H9 (cell line): ENCODE results near the gene IVNS1ABP. TPM values are rescaled to one million over a fixed set of nuclear protein-coding genes. Genes with fewer than 3 reads are reported as not detected.

Experiments
- DNase-seq: peaks from one replicate; pipeline ENCODE4 v3.0.0-alpha.2; 2017
- H2AFZ ChIP-seq: one replicate; pipeline ENCODE4 v1.6.1; 2013; ENCODE audit warnings: mild to moderate bottlenecking, low read length, control low read depth, moderate library complexity
- H2AK5ac ChIP-seq: 2 replicates; pipeline ENCODE4 v1.6.1; 2013; ENCODE audit warnings: low read length, control low read depth, mixed read lengths; ENCODE audit not compliant: insufficient read length
- H2BK120ac ChIP-seq: one replicate; pipeline ENCODE4 v1.6.1; 2013; ENCODE audit warnings: low read depth, mild to moderate bottlenecking, low read length, control low read depth, inconsistent platforms; ENCODE audit not compliant: poor library complexity, severe bottlenecking
- H2BK12ac ChIP-seq: 2 replicates; pipeline ENCODE4 v1.6.1; 2013; ENCODE audit warnings: low read length, control low read depth, mixed read lengths, low read depth; ENCODE audit not compliant: insufficient read length
- H2BK15ac ChIP-seq: 2 replicates; pipeline ENCODE4 v1.6.1; 2013; ENCODE audit warnings: low read depth, low read length, control low read depth
- H2BK20ac ChIP-seq: one replicate; pipeline ENCODE4 v1.6.1; 2013; ENCODE audit warnings: low read depth, mild to moderate bottlenecking, low read length, control low read depth, inconsistent platforms; ENCODE audit not compliant: poor library complexity, severe bottlenecking
- H2BK5ac ChIP-seq: 2 replicates; pipeline ENCODE4 v1.6.1; 2013; ENCODE audit warnings: low read length, control low read depth, mixed read lengths; ENCODE audit not compliant: insufficient read length
- H3K14ac ChIP-seq: 2 replicates; pipeline ENCODE4 v1.6.1; 2013; ENCODE audit warnings: low read length, control low read depth; ENCODE audit not compliant: insufficient read depth
- H3K18ac ChIP-seq: 2 replicates; pipeline ENCODE4 v1.6.1; 2013; ENCODE audit warnings: low read depth, mild to moderate bottlenecking, mixed read lengths, low read length, control low read depth; ENCODE audit not compliant: insufficient read length
- H3K23ac ChIP-seq: 2 replicates; pipeline ENCODE4 v1.6.1; 2013; ENCODE audit warnings: low read length, control low read depth, mixed read lengths, low read depth; ENCODE audit not compliant: insufficient read length
- H3K23me2 ChIP-seq: 2 replicates; pipeline ENCODE4 v1.6.1; 2013; ENCODE audit warnings: low read depth, mild to moderate bottlenecking, mixed read lengths, low read length, control low read depth; ENCODE audit not compliant: insufficient read length, poor library complexity, severe bottlenecking
- H3K27ac ChIP-seq: 2 replicates; pipeline ENCODE4 v1.5.1; 2013; ENCODE audit warnings: low read length, control low read depth, mixed read lengths, low read depth; ENCODE audit not compliant: insufficient read length
- H3K27me3 ChIP-seq: 2 replicates; pipeline ENCODE4 v1.6.1; 2013; ENCODE audit warnings: low read length, control low read depth, inconsistent platforms; ENCODE audit not compliant: insufficient read depth
- H3K4ac ChIP-seq: 2 replicates; pipeline ENCODE4 v1.6.1; 2013; ENCODE audit warnings: low read depth, mild to moderate bottlenecking, control low read depth, inconsistent platforms, low read length, moderate library complexity
- H3K4me1 ChIP-seq: 2 replicates; pipeline ENCODE4 v1.6.1; 2013; ENCODE audit warnings: low read length, control low read depth, inconsistent platforms; ENCODE audit not compliant: insufficient read depth
- H3K4me2 ChIP-seq: 2 replicates; pipeline ENCODE4 v1.6.1; 2013; ENCODE audit warnings: low read length, control low read depth, mixed read lengths; ENCODE audit not compliant: insufficient read length, insufficient read depth
- H3K56ac ChIP-seq: 2 replicates; pipeline ENCODE4 v1.6.1; 2013; ENCODE audit warnings: low read depth, mild to moderate bottlenecking, mixed read lengths, low read length, control low read depth; ENCODE audit not compliant: insufficient read length
- H3K79me1 ChIP-seq: 2 replicates; pipeline ENCODE4 v1.6.1; 2013; ENCODE audit warnings: low read depth, mild to moderate bottlenecking, moderate library complexity, low read length, control low read depth, inconsistent platforms; ENCODE audit not compliant: insufficient read depth, poor library complexity, severe bottlenecking
- H3K79me2 ChIP-seq: 2 replicates; pipeline ENCODE4 v1.6.1; 2013; ENCODE audit warnings: low read length, control low read depth, inconsistent platforms; ENCODE audit not compliant: insufficient read depth
- H3K9ac ChIP-seq: 2 replicates; pipeline ENCODE4 v1.6.1; 2013; ENCODE audit warnings: low read length, control low read depth, mixed read lengths; ENCODE audit not compliant: insufficient read length; ENCODE audit errors: extremely low read depth
- H3K9me3 ChIP-seq: one replicate; pipeline ENCODE4 v1.6.1; 2013; ENCODE audit warnings: low read depth, low read length, inconsistent platforms; ENCODE audit not compliant: control insufficient read depth
- H3T11ph ChIP-seq: one replicate; pipeline ENCODE4 v1.6.1; 2013; ENCODE audit warnings: mild to moderate bottlenecking, low read length, control low read depth, inconsistent platforms
- H4K20me1 ChIP-seq: one replicate; pipeline ENCODE4 v1.6.1; 2013; ENCODE audit not compliant: control insufficient read depth, insufficient read length, insufficient read depth
- H4K5ac ChIP-seq: 2 replicates; pipeline ENCODE4 v1.6.1; 2013; ENCODE audit warnings: low read depth, mild to moderate bottlenecking, mixed read lengths, low read length, control low read depth; ENCODE audit not compliant: insufficient read length
- H4K8ac ChIP-seq: replicated peaks from 2 replicates; pipeline ENCODE4 v1.6.1; 2013; ENCODE audit warnings: low read length, control low read depth, mixed read lengths, low read depth; ENCODE audit not compliant: insufficient read length
- H4K91ac ChIP-seq: 2 replicates; pipeline ENCODE4 v1.6.1; 2013; ENCODE audit warnings: low read depth, mild to moderate bottlenecking, moderate library complexity, mixed read lengths, low read length, control low read depth; ENCODE audit not compliant: insufficient read length
- H3K27ac Mint-ChIP-seq, 3 experiments: 2 replicates in 2 of 3; 3 replicates in 1 of 3; pipeline ENCODE4 v1.8.0; 2020 to 2021; ENCODE audit warnings: mixed read lengths in 3 of 3, mild to moderate bottlenecking in 1 of 3, moderate library complexity in 1 of 3
- H3K27me3 Mint-ChIP-seq: 2 replicates; pipeline ENCODE4 v1.8.0; 2021; ENCODE audit warnings: low read depth, mild to moderate bottlenecking, moderate library complexity, mixed read lengths
- H3K36me3 Mint-ChIP-seq, 3 experiments: 2 replicates in 2 of 3; 3 replicates in 1 of 3; pipeline ENCODE4 v1.8.0; 2020 to 2021; ENCODE audit warnings: low read depth in 3 of 3, mixed read lengths in 3 of 3; ENCODE audit not compliant: insufficient read depth in 1 of 3
- H3K4me1 Mint-ChIP-seq, 2 experiments: 2 replicates each; pipeline ENCODE4 v1.8.0; 2020; ENCODE audit warnings: mixed read lengths in 2 of 2
- H3K4me3 Mint-ChIP-seq, 2 experiments: 2 replicates in 1 of 2; 3 replicates in 1 of 2; pipeline ENCODE4 v1.8.0; 2020 to 2021; ENCODE audit warnings: mild to moderate bottlenecking in 2 of 2, mixed read lengths in 2 of 2, moderate library complexity in 1 of 2
- H3K9me3 Mint-ChIP-seq, 2 experiments: 2 replicates in 1 of 2; 3 replicates in 1 of 2; pipeline ENCODE4 v1.8.0; 2020; ENCODE audit warnings: mild to moderate bottlenecking in 2 of 2, mixed read lengths in 2 of 2, moderate library complexity in 1 of 2
- WGBS: extraction: QIAGEN DNeasy Blood & Tissue Kit; methylation state at CpG from one replicate; pipeline ENCODE4 v1.1.7; 2013; ENCODE audit warnings: missing lambda C conversion rate, low lambda C conversion rate, mixed read lengths; ENCODE audit not compliant: insufficient read length; ENCODE audit errors: extremely low coverage; 5-methylcytosine and 5-hydroxymethylcytosine counted together
- total RNA-seq: library from RNA; stranded (reverse); gene quantifications from 2 replicates; pipeline ENCODE4 v1.2.1, GENCODE V29; 2021
- TF ChIP-seq, protein P1 (sequence below): fragments of 200-600 bp; sonication (generic); conservative IDR thresholded peaks from 3 replicates; pipeline ENCODE4 v1.8.0; 2021; ENCODE audit warnings: antibody characterized with exemption, mild to moderate bottlenecking

IVNS1ABP gene
- total RNA-seq, 1 experiment from 2014 or later = 110 TPM

DNA sequence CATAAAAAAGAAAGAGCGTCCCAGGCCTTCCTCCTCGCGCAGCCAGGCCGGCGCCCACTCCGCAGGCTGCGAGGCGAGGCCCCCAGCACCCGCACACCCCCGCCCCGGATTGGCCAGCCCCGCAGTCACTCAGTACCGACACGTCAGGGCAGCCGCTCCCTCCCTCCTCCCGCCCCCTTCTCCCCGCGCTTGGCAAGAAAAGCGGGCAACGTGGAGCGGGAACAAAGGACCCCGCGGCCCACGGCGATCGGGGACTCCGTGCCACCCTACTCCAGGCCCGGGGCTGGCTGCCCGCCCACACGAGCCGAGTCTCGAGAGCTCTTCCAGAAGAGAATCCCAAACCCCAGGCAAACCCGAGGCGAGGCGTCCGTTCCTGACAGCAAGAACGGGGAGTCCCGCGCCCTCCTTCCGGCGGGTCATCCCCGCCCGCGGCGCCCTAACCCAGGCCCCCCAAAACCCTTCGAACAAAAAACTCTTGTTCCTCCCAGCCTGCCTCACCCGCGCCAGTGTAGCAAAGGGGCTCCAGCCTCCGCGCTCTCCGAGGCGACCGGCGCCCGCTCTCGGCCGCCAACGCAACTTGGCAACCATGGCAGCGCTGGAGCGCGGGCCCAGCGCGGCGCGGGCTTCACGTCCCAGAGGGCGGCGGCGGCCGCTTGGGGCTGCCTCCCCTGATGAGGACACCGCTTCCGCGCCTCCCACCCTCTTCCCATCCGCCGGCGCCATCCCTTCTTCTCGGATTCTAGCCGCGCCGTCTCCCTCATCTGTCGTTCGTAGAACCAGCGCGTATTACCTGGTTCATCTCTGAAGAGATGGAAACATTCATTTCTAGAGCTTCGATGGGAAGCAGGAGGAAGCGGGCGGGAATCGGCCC lies 645 bp downstream of the IVNS1ABP start:
- Histone ChIP-seq H3K18ac (peak overlapping the region; percentile 55), H3T11ph (no peak overlapping the region), H2BK120ac (peak overlapping the region; percentile 91), H2BK12ac (no peak overlapping the region), H3K9ac (peak overlapping the region; percentile 82), H2BK5ac (no peak overlapping the region), H3K27ac (no peak overlapping the region), H3K4me2 (peak overlapping the region; percentile 100), H3K23ac (no peak overlapping the region), H3K56ac (no peak overlapping the region), H3K79me2 (peaks cover 49% of the 10 kb centered on the region), H3K4ac (peak overlapping the region; percentile 55; the same call in 1 of the 2 replicates), H2AFZ (no peak overlapping the region), H3K9me3 (no peaks in the 10 kb centered on the region), H3K4me1 (peaks cover 2% of the 10 kb centered on the region; the same call in 1 of the 2 replicates), H2AK5ac (no peak overlapping the region), H2BK20ac (no peak overlapping the region), H3K79me1 (no peaks in the 10 kb centered on the region), H4K91ac (peak overlapping the region; percentile 95), H3K14ac (peak overlapping the region; percentile 88), H4K20me1 (no peaks in the 10 kb centered on the region), H4K5ac (no peak overlapping the region), H3K27me3 (no peaks in the 10 kb centered on the region), H4K8ac (no peak overlapping the region), H2BK15ac (no peak overlapping the region), H3K23me2 (peaks cover 3% of the 10 kb centered on the region)
- no CpG with 5 or more reads among the region's 88 CpGs for WGBS
- DNase-seq = peak; percentile 90
- Mint-ChIP-seq H3K4me3 (peak overlapping the region; percentile 96 to 98), H3K4me1 (peaks cover 48 to 49% of the 10 kb centered on the region in 2 experiments), H3K36me3 (peaks cover 10 to 30% (median 29%) of the 10 kb centered on the region in 3 experiments), H3K27ac (peak overlapping the region; percentile 98 to 99 (median 99)), H3K27me3 (no peaks in the 10 kb centered on the region), H3K9me3 (peaks cover 2 to 9% of the 10 kb centered on the region in 2 experiments; a peak in 4 of 5 replicates)
- TF ChIP-seq, protein P1, sequence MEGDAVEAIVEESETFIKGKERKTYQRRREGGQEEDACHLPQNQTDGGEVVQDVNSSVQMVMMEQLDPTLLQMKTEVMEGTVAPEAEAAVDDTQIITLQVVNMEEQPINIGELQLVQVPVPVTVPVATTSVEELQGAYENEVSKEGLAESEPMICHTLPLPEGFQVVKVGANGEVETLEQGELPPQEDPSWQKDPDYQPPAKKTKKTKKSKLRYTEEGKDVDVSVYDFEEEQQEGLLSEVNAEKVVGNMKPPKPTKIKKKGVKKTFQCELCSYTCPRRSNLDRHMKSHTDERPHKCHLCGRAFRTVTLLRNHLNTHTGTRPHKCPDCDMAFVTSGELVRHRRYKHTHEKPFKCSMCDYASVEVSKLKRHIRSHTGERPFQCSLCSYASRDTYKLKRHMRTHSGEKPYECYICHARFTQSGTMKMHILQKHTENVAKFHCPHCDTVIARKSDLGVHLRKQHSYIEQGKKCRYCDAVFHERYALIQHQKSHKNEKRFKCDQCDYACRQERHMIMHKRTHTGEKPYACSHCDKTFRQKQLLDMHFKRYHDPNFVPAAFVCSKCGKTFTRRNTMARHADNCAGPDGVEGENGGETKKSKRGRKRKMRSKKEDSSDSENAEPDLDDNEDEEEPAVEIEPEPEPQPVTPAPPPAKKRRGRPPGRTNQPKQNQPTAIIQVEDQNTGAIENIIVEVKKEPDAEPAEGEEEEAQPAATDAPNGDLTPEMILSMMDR = 0 out of 3 replicates have a peak, but pooled peaks have one; percentile 10
